NCI-H2196 (cell line): Measurements from ENCODE around the gene RALB.
A peak's percentile ranks its signal among the peaks of the same experiment; 100 is the strongest.
"Not testable (repeated sequence)": the region's sequence is repeated elsewhere in the genome, so short reads cannot be mapped to it uniquely, and the experiment has no call there.

Source experiments
- DNase-seq: peaks from one replicate; lab custom pipeline; 2025; ENCODE audit not compliant: unreplicated experiment; lab: John Stamatoyannopoulos, UW

Gene RALB

GRCh38 chr2:120224735-120225548 lies 27.7 kb upstream of the RALB start:
- DNase-seq = peak; percentile 77

- DNase-seq = no peak
Measured at GRCh38 chr2:120225549-120226065, 27.0 kb upstream of the RALB start.

GRCh38 chr2:120226316-120226715 lies 26.3 kb upstream of the RALB start:
- DNase-seq = no peak

GRCh38 chr2:120227111-120227991 lies 25.3 kb upstream of the RALB start:
- no peak for DNase-seq

- DNase-seq = no peak
Measured at GRCh38 chr2:120228503-120228902, 24.1 kb upstream of the RALB start.

DNA sequence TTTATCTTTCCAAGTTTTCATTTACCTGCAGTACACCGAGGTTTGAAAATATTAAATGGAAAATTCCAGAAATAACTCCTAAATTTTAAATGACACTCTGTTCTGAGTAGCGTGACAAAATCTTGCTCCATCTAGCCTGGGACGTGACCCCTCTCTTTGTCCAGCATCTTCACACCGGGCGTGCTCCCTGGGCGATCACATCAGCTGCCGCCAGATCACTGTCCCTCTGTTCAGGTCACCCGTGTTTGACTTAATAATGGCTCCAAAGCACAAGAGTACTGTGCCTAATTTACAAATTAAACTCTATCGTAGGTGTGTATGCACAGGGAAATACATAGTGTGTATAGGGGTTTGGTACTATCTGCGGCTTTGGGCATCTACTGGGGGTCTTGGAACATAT lies 23.3 kb upstream of the RALB start:
- no peak for DNase-seq

DNA sequence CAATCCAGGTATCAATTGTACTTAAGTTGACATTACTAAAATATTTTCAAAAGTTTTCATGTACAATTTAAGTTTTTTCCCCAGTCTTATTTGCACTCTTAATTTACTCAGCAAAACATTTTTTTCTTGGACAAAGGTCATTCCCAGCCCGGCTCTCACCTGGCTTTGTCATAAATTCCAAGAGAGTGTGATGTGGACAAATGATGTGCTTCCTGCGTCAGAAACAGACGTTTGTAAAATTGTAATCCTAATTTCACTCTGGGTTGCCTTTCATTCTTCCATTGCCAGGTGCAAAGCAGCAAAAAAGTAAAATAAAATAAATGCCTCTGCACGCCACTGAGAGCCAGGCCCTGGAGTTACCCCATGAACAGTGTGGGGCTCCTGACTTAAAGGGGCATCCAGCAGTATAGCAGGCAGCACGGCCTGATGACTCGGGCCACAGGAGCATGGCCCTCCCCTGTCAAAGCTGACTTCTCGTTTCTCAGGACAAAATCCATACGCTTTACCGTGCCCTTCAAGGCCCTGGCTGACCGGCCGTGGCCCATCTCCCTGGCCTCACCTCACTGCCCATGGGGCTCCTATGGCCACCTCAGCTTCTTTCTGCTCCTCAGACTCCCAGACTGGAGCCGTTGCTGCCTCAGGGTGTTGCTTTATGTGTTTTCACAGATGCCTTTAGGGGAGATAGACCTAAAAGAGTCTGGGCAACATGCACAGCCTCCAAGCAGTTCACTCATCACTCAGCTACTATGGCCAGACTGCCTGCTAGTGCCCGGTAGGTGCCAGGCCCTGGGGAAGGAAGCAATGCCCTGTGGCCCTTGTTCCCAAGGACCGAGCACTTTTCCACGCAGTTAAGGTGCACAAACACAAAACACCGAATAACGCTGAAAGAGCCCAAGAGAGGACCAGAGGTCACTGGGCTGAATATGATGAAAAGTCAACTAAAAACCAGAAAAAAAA lies 21.9 kb upstream of the RALB start:
- no peak for DNase-seq

DNA sequence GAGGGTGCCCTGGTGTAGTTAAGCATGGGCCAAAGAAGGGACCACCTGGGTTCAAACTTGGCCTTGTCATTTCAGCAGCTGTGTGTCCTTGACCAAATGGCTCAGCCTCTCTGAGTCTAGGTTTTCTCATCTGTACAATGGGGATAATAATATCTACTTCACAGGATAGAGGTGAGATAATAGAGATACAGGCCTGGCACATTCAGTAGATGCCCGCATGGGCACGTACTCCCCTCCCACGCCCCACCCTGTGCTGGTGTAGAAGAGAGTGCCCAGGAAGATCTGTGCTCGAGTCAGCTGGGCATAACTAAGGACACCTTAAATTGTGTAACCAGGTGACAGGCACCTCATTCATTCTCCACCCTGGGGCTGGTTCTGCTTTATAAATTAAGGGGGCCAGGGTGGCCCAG lies 21.1 kb upstream of the RALB start:
- DNase-seq = no peak

DNA sequence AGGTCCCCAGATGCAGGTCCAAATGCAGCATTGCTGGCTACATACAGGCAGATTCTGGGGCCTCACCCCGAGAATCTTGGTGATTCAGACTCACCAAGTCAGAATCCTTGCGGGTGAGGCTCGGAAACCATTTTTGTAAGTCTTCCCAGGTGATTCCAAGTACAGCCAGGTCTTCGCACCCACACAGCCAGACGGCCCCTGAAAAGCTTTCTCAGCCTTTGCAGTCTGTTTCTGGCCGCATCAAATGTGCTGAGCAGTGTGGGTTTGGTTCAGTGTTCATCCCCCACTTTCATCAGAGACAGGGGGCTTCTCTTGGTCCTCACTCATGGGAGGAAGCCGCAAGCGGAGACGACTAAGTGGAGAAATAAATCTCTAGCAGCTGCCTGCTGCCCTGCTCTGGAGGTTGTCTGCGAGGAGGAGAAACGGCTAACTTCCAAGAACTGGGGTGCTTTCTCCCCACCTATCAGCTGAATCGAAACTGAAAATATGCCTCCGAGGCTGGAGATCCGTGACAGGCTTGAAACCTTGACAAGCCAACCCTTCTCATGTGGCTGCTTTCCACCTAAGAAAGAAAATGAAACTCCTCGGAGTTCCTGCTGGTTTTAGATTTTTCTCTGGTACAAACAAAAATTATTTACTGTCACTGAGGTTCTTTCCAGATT lies 20.5 kb upstream of the RALB start:
- no peak for DNase-seq

DNA sequence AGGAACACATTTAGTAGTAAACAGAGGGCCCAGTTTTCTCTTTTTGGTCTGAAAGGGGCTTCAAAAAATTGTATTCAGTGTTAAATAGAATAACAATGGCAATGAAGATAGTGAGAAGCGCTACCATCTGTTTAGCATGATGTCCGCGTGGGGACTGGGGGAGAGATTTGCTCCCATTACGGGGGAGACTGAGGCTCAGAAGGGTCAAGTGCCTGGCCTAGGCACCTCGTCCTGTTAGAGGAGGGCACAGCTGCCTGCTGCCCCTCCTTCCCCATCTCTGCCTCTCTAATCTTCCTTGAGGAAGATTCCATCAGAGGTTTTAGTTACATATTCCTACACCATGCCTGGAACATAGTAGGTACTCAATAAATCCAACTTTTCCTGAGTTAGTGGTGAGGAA lies 19.4 kb upstream of the RALB start:
- no peak for DNase-seq

GRCh38 chr2:120235158-120235557 lies 17.5 kb upstream of the RALB start:
- DNase-seq = not testable (repeated sequence)

GRCh38 chr2:120235681-120236080 lies 17.0 kb upstream of the RALB start:
- no peak for DNase-seq

DNA sequence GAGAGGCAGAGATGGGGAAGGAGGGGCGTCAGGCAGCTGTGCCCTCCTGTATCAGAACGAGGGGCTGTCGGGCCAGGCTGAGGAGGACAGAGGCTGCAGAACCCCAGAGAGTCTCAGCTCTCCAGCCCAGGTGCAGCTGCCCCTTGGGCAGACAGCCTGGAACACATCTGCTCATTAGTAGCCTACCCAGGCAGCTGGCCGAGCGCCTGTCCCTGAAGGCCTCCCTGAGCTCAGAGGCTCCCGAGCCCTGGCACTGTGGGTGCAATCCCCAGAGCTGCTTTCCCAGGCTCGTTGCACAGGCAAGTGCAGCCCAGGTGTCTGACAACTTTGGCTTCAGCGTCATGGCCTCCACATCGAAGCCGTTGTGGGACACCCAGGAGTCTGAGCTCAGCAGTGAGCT lies 16.3 kb upstream of the RALB start:
- no peak for DNase-seq

- no peak for DNase-seq
Measured at GRCh38 chr2:120236791-120237190, 15.9 kb upstream of the RALB start.

DNA sequence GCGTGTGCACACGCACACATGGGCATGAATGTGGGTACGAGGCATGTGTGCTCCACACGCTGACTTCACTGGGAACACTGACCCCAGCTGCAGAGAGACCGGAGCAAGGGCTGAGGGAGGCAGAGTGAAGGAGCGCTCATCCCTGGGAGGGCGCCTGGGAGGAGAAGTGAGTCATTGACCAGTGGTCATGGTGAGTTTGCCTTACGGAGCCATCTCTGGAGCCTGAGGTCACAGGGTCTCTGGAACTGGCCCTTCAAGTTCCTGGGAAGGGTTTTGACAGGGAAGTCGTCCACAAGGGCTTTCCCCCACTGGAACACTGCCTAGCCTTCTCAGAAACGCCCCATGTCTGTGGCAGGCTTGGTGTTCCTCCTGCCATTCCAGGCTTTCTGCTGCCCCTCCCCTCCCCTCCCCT lies 15.2 kb upstream of the RALB start:
- no peak for DNase-seq

GRCh38 chr2:120238728-120239487 lies 13.7 kb upstream of the RALB start:
- no peak for DNase-seq

DNA sequence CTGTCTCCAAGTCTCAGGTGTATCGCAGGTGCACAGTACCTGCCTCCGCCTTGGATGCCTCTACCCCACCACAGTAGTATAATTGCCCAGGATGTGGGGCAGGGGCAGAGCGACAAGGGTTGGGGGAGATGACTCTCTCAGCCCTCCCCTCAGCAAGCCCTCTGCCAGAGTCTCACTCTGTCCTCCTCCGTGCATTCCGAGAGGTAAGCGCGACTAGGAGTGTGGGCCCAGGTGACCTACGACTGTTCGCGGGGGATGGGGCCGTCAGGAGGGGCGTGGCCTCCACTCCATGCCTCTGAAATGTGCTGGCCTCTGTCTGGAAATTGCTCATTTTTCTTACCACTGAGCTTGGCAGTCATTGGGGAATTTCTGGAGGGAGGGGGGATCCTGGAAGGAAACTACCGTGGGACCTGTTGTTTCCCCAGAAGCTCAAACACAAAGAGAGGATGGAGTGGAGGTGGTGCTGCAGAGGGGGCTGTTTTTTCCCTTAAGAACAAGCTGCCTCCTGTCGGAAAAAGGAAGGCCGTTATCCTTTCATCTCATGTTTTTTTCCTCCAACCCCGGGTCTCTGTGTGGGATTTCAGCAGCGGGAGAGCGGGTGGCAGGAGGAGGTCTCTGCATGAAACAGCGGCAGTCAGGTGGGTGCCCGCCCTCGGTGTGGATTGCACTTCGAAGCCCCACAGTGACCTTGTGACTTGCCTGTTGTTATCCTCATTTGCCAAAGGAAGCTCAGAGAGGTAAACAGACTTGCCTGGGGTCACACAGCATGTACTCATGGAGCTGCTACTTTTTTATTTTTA lies 13.0 kb upstream of the RALB start:
- no peak for DNase-seq

DNA sequence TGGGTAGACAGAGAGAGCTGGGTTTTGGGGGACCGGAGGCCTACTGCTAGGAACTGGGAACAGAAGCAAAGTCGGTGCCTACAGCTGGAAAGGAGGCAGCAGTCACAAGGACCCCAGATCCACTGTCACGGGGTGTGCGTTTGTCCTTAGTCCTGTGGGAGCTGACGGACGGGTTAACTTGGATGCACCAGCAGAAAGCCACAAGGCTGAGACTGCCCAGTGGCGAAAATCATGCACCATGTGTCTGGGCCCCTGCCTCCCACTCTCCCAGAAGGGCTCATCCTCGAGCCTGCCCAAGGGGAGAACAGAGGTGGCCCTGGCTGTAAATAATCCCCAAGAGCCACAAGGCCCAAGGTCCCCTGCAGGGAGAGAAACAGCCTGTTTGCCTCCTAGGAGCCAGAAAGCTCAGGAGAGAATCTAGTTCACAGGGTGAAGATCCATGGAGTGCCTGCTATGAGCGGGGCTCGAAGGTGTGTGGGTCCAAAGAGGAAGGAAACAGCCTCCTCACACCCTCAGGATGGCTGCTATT lies 11.7 kb upstream of the RALB start:
- no peak for DNase-seq

DNA sequence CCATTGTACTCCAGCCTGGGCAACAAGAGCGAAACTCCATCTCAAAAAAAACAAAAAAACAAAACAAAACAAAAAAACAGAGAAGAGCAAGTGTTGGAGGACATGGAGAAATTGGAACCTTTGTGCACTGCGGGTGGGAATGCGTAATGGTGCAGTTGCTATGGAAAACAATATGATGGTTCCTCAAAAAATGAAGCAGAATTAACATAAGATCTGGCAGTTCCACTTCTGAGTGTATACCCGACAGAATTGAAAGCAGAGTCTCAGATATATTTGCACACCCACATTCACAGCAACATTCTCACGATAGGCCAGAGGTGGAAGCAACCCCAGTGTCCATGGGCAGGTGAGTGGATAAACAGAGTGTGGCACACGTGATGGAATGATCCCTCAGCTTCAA lies 11.0 kb upstream of the RALB start:
- no peak for DNase-seq
